ENCODE data around the gene ARHGAP5.

DNA sequence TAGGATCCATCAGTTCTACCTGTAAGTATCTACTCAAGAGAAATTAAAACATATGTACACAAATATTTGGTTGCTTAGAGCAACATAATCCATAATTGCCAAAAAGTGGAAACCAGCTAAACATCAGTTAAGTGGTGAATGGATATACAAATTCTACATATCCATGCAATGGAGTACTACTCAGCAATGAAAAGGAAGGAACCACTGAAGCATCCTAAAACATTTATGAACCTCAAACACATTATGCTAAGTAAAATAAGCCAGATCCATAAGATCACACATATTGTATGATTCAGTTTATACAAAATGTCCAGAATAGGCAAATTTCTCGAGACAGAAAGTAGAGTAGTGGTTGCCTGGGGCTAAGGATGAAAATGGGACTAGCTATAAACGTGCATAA lies 8.4 kb upstream of the ARHGAP5 start:
- TF ChIP-seq POLR2A (IDR thresholded peaks at IDR 0.05) (no peak), EP300 (IDR thresholded peaks at IDR 0.05) (no peak)
- TF ChIP-seq, protein P1, sequence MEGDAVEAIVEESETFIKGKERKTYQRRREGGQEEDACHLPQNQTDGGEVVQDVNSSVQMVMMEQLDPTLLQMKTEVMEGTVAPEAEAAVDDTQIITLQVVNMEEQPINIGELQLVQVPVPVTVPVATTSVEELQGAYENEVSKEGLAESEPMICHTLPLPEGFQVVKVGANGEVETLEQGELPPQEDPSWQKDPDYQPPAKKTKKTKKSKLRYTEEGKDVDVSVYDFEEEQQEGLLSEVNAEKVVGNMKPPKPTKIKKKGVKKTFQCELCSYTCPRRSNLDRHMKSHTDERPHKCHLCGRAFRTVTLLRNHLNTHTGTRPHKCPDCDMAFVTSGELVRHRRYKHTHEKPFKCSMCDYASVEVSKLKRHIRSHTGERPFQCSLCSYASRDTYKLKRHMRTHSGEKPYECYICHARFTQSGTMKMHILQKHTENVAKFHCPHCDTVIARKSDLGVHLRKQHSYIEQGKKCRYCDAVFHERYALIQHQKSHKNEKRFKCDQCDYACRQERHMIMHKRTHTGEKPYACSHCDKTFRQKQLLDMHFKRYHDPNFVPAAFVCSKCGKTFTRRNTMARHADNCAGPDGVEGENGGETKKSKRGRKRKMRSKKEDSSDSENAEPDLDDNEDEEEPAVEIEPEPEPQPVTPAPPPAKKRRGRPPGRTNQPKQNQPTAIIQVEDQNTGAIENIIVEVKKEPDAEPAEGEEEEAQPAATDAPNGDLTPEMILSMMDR (IDR thresholded peaks at IDR 0.05): no peak
